Measurements from ENCODE around the gene KPRP. TPM values are rescaled to one million over a fixed set of nuclear protein-coding genes. Genes with fewer than 3 reads are reported as not detected.

KPRP gene
- total RNA-seq, 2 experiments from 2014 or later = not detected

DNA sequence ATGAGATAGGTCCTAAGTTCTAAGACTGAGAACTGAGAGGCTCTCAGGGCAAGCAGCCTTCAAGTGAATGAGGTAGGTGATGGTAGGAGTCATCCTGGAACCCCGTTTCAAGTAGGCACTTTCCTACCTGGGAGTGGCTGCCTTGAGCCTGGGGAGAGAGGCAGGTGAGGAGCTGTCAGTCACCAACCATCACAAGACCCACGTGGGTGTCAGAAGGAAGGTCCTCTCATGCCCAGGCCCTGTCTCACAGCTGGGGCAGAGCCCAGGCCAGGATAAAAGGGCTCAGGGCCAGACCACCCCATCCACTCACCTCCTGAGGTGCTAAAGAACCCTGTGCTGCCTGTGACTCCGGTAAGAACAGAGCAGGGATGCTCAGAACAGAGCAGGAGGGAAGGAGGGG, 38.6 kb downstream of the KPRP start, which contains the start of gene LCE1D:
Gene LCE1D, plus strand, starts transcription at position 301 of the 400 bp plus-strand sequence. CDS start 1,074 bp downstream, outside the sequence.
- no peaks in the 10 kb centered on the region for H3K9me3 Mint-ChIP-seq
- no peak within 1 kb of the TSS for H3K27ac Mint-ChIP-seq
- ChIA-PET POLR2A (no interaction called here), CTCF (no interaction called here)
- Histone ChIP-seq H3K27me3 (ENCODE audit: control insufficient read depth in 1 of 2, insufficient read depth in 2 of 2, low read length in 2 of 2) (peaks cover 0 to 4% of the 10 kb centered on the region in 2 experiments), H3K27ac (ENCODE audit: low read depth in 1 of 2, low read length in 2 of 2) (no peak within 1 kb of the TSS), H3K4me3 (ENCODE audit: low read length) (no peak within 1 kb of the TSS), H3K4me1 (ENCODE audit: insufficient read depth, low read length) (no peaks in the 10 kb centered on the region), H3K36me3 (ENCODE audit: insufficient read depth, low read length) (no peaks in the 10 kb centered on the region), H3K9me3 (ENCODE audit: control insufficient read depth in 1 of 2, insufficient read depth in 1 of 2, low read length in 2 of 2) (no peaks in the 10 kb centered on the region)
- no peaks in the 10 kb centered on the region for H3K4me1 Mint-ChIP-seq (ENCODE audit: low read depth)
- TF ChIP-seq, protein P1, sequence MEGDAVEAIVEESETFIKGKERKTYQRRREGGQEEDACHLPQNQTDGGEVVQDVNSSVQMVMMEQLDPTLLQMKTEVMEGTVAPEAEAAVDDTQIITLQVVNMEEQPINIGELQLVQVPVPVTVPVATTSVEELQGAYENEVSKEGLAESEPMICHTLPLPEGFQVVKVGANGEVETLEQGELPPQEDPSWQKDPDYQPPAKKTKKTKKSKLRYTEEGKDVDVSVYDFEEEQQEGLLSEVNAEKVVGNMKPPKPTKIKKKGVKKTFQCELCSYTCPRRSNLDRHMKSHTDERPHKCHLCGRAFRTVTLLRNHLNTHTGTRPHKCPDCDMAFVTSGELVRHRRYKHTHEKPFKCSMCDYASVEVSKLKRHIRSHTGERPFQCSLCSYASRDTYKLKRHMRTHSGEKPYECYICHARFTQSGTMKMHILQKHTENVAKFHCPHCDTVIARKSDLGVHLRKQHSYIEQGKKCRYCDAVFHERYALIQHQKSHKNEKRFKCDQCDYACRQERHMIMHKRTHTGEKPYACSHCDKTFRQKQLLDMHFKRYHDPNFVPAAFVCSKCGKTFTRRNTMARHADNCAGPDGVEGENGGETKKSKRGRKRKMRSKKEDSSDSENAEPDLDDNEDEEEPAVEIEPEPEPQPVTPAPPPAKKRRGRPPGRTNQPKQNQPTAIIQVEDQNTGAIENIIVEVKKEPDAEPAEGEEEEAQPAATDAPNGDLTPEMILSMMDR (IDR thresholded peaks at IDR 0.05) = no peak
- DNase-seq (no peak), ATAC-seq (ENCODE audit: poor library complexity) (no peak)
- peaks cover 42% of the 10 kb centered on the region for H3K27me3 Mint-ChIP-seq
- intact Hi-C loops (cut with DNase I, micrococcal nuclease) = no loop called here
- H3K4me3 Mint-ChIP-seq = no peak within 1 kb of the TSS
- H3K36me3 Mint-ChIP-seq (ENCODE audit: low read depth) = no peaks in the 10 kb centered on the region

DNA sequence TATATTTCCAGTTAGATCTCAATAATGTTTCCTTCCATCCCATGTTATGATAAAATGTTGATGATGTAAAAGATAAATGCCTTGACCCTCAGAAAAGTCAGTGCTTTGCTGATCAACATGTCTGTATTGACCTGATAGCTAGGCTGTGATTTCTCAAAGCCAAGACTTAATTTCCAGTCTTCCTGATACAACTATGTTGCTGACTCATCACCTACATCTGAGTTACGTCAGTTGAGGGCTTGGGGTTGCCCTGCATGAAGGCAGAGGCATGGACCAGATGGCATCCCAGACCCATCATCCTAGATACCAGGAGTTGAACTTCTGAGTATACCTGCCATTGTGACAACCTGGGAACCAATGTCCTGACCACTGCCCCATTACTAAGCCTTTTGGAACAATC, 43.5 kb downstream of the KPRP start:
- Histone ChIP-seq H3K9me3 (ENCODE audit: control insufficient read depth in 1 of 2, insufficient read depth in 1 of 2, low read length in 2 of 2) (no peaks in the 10 kb centered on the region), H3K27me3 (ENCODE audit: control insufficient read depth in 1 of 2, insufficient read depth in 2 of 2, low read length in 2 of 2) (peaks cover 4 to 7% of the 10 kb centered on the region in 2 experiments), H3K27ac (ENCODE audit: low read depth in 1 of 2, low read length in 2 of 2) (no peak overlapping the region), H3K4me1 (ENCODE audit: insufficient read depth, low read length) (no peaks in the 10 kb centered on the region), H3K4me3 (ENCODE audit: low read length) (no peak overlapping the region), H3K36me3 (ENCODE audit: insufficient read depth, low read length) (no peaks in the 10 kb centered on the region)
- H3K27ac Mint-ChIP-seq = no peak overlapping the region
- TF ChIP-seq, protein P1 (IDR thresholded peaks at IDR 0.05) = no peak
- H3K4me3 Mint-ChIP-seq = no peak overlapping the region
- CTCF ChIA-PET = no interaction called here
- POLR2A ChIA-PET = no interaction called here
- H3K27me3 Mint-ChIP-seq = peaks cover 52% of the 10 kb centered on the region
- no peaks in the 10 kb centered on the region for H3K4me1 Mint-ChIP-seq (ENCODE audit: low read depth)
- H3K9me3 Mint-ChIP-seq = no peaks in the 10 kb centered on the region
- no peaks in the 10 kb centered on the region for H3K36me3 Mint-ChIP-seq (ENCODE audit: low read depth)
- intact Hi-C loops (cut with DNase I, micrococcal nuclease) = no loop called here
- no peak for ATAC-seq (ENCODE audit: poor library complexity)
- DNase-seq = no peak

DNA sequence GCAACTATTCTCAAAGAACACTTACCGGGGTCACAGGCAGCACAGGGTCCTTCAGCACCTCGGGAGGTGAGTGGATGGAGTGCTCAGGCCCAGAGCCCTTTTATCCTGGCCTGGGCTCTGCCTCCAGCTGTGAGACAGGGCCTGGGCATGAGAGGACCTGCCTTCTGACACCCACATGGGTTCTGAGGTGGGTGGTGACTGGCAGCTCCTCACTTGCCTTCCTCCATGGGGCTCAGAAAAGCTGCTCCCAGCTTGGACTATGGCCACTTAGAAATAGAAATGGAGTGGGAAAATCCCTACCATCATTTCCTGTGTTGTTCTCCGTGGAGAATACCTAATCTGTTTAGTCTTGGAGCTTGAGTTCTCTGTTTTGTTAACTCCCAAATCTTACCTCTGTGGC, 48.8 kb downstream of the KPRP start, which contains the start of gene LCE1C:
Gene LCE1C, minus strand, starts transcription at position 76 of the 400 bp plus-strand sequence. CDS start 1,173 bp downstream, outside the sequence.
- Mint-ChIP-seq H3K9me3 (no peaks in the 10 kb centered on the region), H3K27ac (no peak within 1 kb of the TSS), H3K27me3 (peaks cover 35% of the 10 kb centered on the region), H3K4me1 (ENCODE audit: low read depth) (no peaks in the 10 kb centered on the region), H3K4me3 (no peak within 1 kb of the TSS), H3K36me3 (ENCODE audit: low read depth) (no peaks in the 10 kb centered on the region)
- TF ChIP-seq, protein P1 (IDR thresholded peaks at IDR 0.05) = no peak
- ChIA-PET POLR2A (no interaction called here), CTCF (no interaction called here)
- H3K4me3 ChIP-seq (ENCODE audit: low read length) = no peak within 1 kb of the TSS
- no peak within 1 kb of the TSS for H3K27ac ChIP-seq (ENCODE audit: low read depth in 1 of 2, low read length in 2 of 2)
- H3K27me3 ChIP-seq (ENCODE audit: control insufficient read depth in 1 of 2, insufficient read depth in 2 of 2, low read length in 2 of 2) = peaks cover 5 to 11% of the 10 kb centered on the region in 2 experiments
- H3K4me1 ChIP-seq (ENCODE audit: insufficient read depth, low read length) = no peaks in the 10 kb centered on the region
- no peak for DNase-seq
- no peaks in the 10 kb centered on the region for H3K9me3 ChIP-seq (ENCODE audit: control insufficient read depth in 1 of 2, insufficient read depth in 1 of 2, low read length in 2 of 2)
- ATAC-seq (ENCODE audit: poor library complexity) = no peak
- intact Hi-C loops (cut with DNase I, micrococcal nuclease) = no loop called here
- no peaks in the 10 kb centered on the region for H3K36me3 ChIP-seq (ENCODE audit: insufficient read depth, low read length)

Data from CD4-positive, alpha-beta T cell (primary cell).